ENCODE results near the gene MYO9B.

- no peak for TF ChIP-seq NR1H2 (CRISPR knock-in tag; IDR thresholded peaks at IDR 0.05)
- TF ChIP-seq TEAD4 (CRISPR knock-in tag; IDR thresholded peaks at IDR 0.05) = no peak
- TF ChIP-seq CTCF (IDR thresholded peaks at IDR 0.05) = no peak
- no peak for TF ChIP-seq MAX (CRISPR knock-in tag; IDR thresholded peaks at IDR 0.05)
These were observed 33.7 kb downstream of the MYO9B start for GRCh38 chr19:17109300-17109699.
